Measurements from ENCODE around the gene STMN3.
A peak's percentile ranks its signal among the peaks of the same experiment; 100 is the strongest.

Gene STMN3

DNA sequence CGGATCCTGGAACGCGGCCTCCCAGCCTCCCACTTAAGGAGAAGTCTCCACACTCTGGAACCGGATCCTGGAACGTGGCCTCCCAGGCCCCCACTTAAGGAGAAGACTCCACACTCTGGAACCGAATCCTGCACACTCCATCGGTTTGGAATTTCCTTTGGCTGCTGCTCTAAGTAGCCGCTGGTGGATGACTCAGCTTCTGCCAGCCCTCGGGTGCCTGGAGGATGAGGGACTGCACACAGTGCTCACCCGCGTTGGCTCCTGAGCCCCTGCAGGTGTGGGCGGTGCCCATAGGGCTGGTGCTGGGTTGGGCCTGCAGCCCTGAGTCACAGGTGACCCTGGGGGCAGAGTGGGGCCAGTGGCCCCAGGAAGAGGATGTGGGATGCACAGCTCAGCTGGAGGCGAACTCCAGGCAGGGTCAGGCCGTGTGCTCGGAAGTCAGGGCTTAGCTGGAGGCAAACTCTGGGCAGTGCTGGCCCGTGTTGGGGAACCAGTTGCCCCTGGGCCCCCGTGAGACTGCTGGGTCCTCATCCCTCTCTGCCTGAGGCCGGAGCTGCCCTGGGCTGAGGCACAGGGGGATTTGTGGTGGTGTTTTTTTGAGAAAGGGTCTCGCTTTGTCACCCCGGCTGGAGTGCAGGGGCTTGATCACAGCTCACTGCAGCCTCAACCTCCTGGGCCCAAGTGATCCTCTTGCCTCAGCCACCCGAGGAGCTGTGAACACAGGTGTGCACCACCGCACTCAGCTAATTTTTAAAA is 29.3 kb upstream of the STMN3 start:
- H3K4me3 ChIP-seq (ENCODE audit: low read length in 2 of 2) = no peak overlapping the region
- H3K9me3 ChIP-seq (ENCODE audit: control insufficient read depth in 2 of 2, low read length in 2 of 2) = no peaks in the 10 kb centered on the region
- peak overlapping the region in 1 of 2 donors; percentile 13 for H3K9ac ChIP-seq (ENCODE audit: low read length in 2 of 2)
- H3K27ac ChIP-seq (ENCODE audit: low read length) = peak overlapping the region; percentile 66
- H3K4me1 ChIP-seq (ENCODE audit: control insufficient read depth, insufficient read depth, low read length) = peaks cover 39% of the 10 kb centered on the region
- H3K27me3 ChIP-seq (ENCODE audit: control insufficient read depth in 1 of 2, insufficient read depth in 2 of 2, low read length in 2 of 2) = no peaks in the 10 kb centered on the region
- H3K36me3 ChIP-seq (ENCODE audit: control insufficient read depth in 2 of 2, insufficient read depth in 2 of 2, low read length in 2 of 2) = peaks cover 6% of the 10 kb centered on the region in 2 donors

DNA sequence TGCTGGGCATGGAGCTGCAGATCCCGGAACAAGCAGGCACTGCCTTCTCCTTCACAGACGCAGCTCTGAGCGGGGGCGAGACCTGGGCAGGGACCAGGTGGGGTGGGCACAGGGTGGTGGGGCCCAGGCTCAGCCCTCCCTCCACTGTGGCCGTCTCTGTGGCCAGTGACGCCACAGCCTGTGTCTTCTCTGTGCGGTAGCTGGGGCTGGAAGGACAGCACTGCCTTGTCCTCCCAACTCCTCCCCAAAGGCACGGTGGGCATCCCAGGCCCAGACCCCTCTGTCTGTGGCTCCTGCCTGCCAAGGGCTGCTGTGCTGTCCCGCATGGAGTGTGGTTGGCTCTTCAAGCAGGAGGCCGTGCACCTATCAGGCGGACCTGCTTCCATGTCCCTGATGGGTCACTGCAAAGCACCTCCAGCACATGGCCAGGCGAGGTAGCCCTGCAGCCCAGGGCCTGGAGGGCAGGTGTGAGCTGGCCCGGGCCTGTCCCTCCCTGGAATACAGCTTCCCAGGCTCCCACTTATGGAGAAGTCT is 28.5 kb upstream of the STMN3 start:
- H3K9ac ChIP-seq (ENCODE audit: low read length in 2 of 2) = no peak overlapping the region
- peaks cover 30% of the 10 kb centered on the region for H3K4me1 ChIP-seq (ENCODE audit: control insufficient read depth, insufficient read depth, low read length)
- H3K9me3 ChIP-seq (ENCODE audit: control insufficient read depth in 2 of 2, low read length in 2 of 2) = no peaks in the 10 kb centered on the region
- no peak overlapping the region for H3K4me3 ChIP-seq (ENCODE audit: low read length in 2 of 2)
- H3K36me3 ChIP-seq (ENCODE audit: control insufficient read depth in 2 of 2, insufficient read depth in 2 of 2, low read length in 2 of 2) = peaks cover 6 to 9% of the 10 kb centered on the region in 2 donors
- H3K27me3 ChIP-seq (ENCODE audit: control insufficient read depth in 1 of 2, insufficient read depth in 2 of 2, low read length in 2 of 2) = no peaks in the 10 kb centered on the region
- peak overlapping the region; percentile 66 for H3K27ac ChIP-seq (ENCODE audit: low read length)

DNA sequence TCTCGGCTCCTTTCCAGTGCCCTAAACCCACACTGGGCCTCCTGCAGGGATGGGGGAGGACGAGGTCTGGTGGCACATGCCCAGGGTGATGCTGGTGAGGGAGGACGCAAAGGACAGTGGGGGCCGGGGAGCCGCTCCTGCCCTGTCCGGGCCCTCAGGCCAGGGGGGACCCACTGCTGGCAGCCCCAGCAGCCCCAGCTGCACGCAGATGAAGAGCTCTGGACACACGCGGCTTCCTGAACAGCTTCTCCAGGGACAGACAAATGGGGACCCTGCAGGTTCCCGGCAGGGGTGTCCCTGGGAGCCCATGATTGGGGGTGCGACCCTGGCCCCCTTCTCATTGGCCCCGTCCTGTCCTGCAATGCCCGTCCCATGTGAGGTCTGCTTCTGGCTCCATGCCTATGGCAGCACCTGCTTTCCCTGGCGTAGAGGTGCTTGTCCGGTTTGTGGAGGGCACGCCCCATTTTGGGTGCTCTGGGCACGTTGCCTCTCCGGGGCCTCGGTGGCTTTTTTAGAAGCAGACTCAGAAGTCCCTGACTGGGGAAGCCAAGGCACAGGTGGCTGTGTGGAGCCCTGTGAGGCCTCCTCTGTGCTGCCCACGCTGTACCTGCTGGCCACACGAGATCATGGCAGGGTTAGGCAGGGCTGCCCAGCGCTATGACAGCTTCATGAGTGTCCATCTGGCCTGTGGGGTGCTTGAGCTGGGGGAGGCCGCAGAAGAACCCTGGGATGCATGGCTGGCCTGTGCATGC is 27.8 kb upstream of the STMN3 start:
- H3K27ac ChIP-seq (ENCODE audit: low read length) = no peak overlapping the region

DNA sequence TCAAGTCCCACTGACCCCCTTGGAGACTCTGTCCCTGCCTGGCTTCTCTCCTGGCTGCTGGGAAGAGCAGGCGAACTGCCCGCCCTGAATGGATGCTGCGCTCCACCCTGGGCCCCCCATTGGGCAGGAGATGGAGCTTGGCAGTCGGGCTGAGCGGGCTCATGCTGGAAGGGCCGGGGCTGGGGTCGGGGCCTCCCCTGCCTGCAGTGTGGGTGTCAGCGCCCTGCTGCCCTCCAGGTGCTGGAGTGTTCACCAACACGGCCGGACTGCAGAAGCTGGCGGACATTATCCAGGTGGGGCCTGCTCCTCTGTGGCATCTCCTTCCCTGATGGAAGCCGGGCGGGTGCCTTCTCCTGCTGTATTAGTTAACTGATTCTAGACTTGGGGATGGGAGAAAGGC is 27.2 kb upstream of the STMN3 start:
- Histone ChIP-seq H3K9me3 (ENCODE audit: control insufficient read depth in 2 of 2, low read length in 2 of 2) (no peaks in the 10 kb centered on the region), H3K9ac (ENCODE audit: low read length in 2 of 2) (no peak overlapping the region), H3K27ac (ENCODE audit: low read length) (no peak overlapping the region), H3K4me3 (ENCODE audit: low read length in 2 of 2) (no peak overlapping the region), H3K27me3 (ENCODE audit: control insufficient read depth in 1 of 2, insufficient read depth in 2 of 2, low read length in 2 of 2) (no peaks in the 10 kb centered on the region), H3K36me3 (ENCODE audit: control insufficient read depth in 2 of 2, insufficient read depth in 2 of 2, low read length in 2 of 2) (peaks cover 11 to 19% of the 10 kb centered on the region in 2 donors), H3K4me1 (ENCODE audit: control insufficient read depth, insufficient read depth, low read length) (peaks cover 20% of the 10 kb centered on the region)

More for the DNA sequence above, 27.8 kb upstream of the STMN3 start:
- Histone ChIP-seq H3K9me3 (ENCODE audit: control insufficient read depth in 2 of 2, low read length in 2 of 2) (no peaks in the 10 kb centered on the region), H3K4me3 (ENCODE audit: low read length in 2 of 2) (no peak overlapping the region), H3K27me3 (ENCODE audit: control insufficient read depth in 1 of 2, insufficient read depth in 2 of 2, low read length in 2 of 2) (no peaks in the 10 kb centered on the region), H3K36me3 (ENCODE audit: control insufficient read depth in 2 of 2, insufficient read depth in 2 of 2, low read length in 2 of 2) (peaks cover 8 to 13% of the 10 kb centered on the region in 2 donors), H3K9ac (ENCODE audit: low read length in 2 of 2) (no peak overlapping the region), H3K4me1 (ENCODE audit: control insufficient read depth, insufficient read depth, low read length) (peaks cover 24% of the 10 kb centered on the region)

DNA sequence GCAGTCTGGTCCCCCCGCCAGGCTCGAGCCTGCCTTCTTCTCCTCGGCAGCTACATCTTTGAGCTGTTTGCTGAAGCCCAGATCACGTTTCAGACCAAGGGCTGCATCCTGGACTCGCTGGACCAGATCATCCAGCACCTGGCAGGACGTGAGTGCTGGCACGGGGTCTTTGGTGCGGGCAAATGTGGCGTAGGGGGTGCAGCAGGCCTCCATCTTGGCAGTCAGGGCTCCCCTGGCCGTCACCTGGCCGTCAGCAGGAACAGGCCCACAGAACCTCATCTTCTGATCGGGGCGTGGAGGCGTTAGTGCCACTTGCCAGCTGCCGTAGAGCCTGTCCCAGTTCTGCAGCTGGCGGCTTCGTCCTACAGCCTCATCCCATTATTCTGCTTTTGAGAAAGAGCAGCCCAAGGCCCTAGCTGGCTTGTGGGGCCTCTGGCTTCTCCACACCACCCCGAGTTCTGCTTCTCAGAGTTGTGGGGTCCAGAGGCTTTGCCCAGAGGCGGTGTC is 26.6 kb upstream of the STMN3 start:
- Histone ChIP-seq H3K27ac (ENCODE audit: low read length) (no peak overlapping the region), H3K4me3 (ENCODE audit: low read length in 2 of 2) (no peak overlapping the region), H3K27me3 (ENCODE audit: control insufficient read depth in 1 of 2, insufficient read depth in 2 of 2, low read length in 2 of 2) (no peaks in the 10 kb centered on the region), H3K4me1 (ENCODE audit: control insufficient read depth, insufficient read depth, low read length) (peaks cover 20% of the 10 kb centered on the region), H3K9me3 (ENCODE audit: control insufficient read depth in 2 of 2, low read length in 2 of 2) (no peaks in the 10 kb centered on the region), H3K36me3 (ENCODE audit: control insufficient read depth in 2 of 2, insufficient read depth in 2 of 2, low read length in 2 of 2) (peaks cover 13 to 22% of the 10 kb centered on the region in 2 donors), H3K9ac (ENCODE audit: low read length in 2 of 2) (no peak overlapping the region)

DNA sequence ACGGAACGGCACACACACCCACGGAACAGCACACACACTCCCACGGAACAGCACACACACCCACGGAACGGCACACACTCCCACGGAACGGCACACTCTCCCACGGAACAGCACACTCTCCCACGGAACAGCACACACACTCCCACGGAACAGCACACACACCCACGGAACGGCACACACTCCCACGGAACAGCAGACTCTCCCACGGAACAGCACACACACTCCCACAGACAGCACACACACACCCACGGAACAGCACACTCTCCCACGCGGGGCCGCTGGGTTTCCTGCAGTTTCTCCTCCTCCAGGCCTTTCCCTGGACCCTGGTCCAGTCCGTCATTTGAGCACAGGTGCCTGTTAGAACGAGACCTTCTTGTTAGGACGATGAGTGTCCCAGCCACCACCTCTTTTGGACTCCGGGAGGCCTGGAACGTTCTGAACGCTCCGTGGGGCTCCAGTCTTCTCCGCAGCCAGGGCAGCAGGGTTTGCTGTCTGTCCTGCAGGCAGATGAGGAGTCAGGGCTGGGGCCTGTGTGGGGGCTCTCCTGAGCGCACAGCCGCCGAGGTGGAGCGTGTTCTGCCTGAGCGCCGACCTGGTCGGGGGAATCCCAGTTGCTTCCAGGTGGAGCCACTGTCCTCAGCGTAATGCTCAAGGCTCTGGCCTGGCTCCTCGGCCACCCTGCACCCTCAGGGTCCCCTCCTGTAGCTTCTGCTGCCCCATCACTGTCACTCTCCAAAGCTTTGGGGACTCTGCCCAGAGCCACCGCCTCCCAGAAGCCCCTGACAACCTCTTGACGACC is 25.6 kb upstream of the STMN3 start:
- H3K27ac ChIP-seq (ENCODE audit: low read length) = no peak overlapping the region
- no peak overlapping the region for H3K9ac ChIP-seq (ENCODE audit: low read length in 2 of 2)
- H3K27me3 ChIP-seq (ENCODE audit: control insufficient read depth in 1 of 2, insufficient read depth in 2 of 2, low read length in 2 of 2) = no peaks in the 10 kb centered on the region
- no peaks in the 10 kb centered on the region for H3K9me3 ChIP-seq (ENCODE audit: control insufficient read depth in 2 of 2, low read length in 2 of 2)
- H3K4me3 ChIP-seq (ENCODE audit: low read length in 2 of 2) = no peak overlapping the region
- H3K4me1 ChIP-seq (ENCODE audit: control insufficient read depth, insufficient read depth, low read length) = peaks cover 20% of the 10 kb centered on the region
- H3K36me3 ChIP-seq (ENCODE audit: control insufficient read depth in 2 of 2, insufficient read depth in 2 of 2, low read length in 2 of 2) = peaks cover 15 to 24% of the 10 kb centered on the region in 2 donors

DNA sequence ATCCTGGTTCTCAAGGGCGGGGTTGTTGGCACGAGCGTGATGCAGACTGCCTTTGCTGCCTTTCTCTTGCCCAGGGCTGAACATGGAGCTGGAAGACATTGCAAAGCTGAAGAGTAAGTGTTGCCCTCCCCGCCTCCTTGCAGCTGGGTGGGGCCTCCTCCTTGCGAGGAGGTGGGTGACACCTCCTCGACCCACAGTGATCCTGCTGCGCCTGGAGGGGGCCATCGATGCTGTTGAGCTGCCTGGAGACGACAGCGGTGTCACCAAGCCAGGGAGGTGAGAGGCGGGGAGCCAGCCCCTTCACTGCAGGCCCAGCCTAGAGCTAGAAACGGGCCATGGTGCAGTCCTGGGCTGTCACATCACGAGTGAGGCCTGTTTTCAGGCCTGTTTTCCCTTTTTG is 24.8 kb upstream of the STMN3 start:
- peaks cover 15 to 28% of the 10 kb centered on the region in 2 donors for H3K36me3 ChIP-seq (ENCODE audit: control insufficient read depth in 2 of 2, insufficient read depth in 2 of 2, low read length in 2 of 2)
- peaks cover 16% of the 10 kb centered on the region for H3K4me1 ChIP-seq (ENCODE audit: control insufficient read depth, insufficient read depth, low read length)
- H3K4me3 ChIP-seq (ENCODE audit: low read length in 2 of 2) = no peak overlapping the region
- no peaks in the 10 kb centered on the region for H3K27me3 ChIP-seq (ENCODE audit: control insufficient read depth in 1 of 2, insufficient read depth in 2 of 2, low read length in 2 of 2)
- no peak overlapping the region for H3K9ac ChIP-seq (ENCODE audit: low read length in 2 of 2)
- no peaks in the 10 kb centered on the region for H3K9me3 ChIP-seq (ENCODE audit: control insufficient read depth in 2 of 2, low read length in 2 of 2)
- H3K27ac ChIP-seq (ENCODE audit: low read length) = no peak overlapping the region

DNA sequence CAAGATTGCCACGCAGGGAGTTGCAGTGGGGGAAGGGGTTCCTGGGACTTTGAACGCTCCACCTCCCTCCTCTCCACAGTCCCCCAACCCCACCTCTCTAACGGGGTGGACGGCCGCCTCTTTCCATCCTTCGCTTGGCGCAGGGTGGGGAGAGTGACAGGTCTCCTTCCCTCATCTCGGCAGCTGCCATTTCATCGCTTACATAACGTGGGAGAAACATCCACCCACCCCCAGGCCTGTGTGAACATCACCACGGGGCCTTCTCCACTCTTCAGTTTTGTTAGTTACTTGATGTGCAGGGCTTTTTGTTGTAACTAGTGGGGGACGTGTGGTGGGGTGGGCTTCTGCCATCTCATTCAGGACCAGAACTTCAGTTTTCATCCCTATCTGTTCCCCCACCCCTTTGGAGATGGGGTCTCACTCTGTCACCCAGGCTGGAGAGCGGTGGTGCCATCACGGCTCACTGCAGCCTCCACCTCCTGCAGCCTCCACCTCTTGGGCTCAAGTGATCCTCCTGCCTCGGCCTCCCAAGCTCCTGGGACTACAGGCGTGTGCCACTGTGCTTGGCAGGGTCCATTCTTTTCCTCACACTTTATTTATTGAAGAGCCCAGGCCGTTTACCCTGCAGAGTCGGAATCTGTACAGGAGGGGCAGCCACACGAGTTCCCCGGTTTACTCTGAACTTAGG is 22.6 kb upstream of the STMN3 start:
- H3K27me3 ChIP-seq (ENCODE audit: control insufficient read depth in 1 of 2, insufficient read depth in 2 of 2, low read length in 2 of 2) = no peaks in the 10 kb centered on the region
- H3K9me3 ChIP-seq (ENCODE audit: control insufficient read depth in 2 of 2, low read length in 2 of 2) = no peaks in the 10 kb centered on the region

DNA sequence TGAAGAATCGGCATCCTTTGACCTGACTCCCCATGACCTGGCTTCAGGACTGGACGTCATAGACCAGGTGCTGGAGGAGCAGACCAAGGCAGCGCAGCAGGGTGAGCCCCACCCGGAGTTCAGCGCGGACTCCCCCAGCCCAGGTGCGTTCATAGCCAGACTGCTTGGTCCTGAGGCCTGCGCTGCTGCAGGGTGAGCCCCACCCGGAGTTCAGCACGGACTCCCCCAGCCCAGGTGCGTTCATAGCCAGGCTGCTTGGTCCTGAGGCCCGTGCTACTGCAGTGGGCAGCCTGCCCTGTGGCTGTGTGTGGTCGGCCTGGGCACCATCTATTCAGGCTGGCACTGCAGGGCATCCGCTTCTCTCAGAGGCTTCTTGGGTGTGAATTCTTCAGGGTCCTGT is 20.7 kb upstream of the STMN3 start:
- no peaks in the 10 kb centered on the region for H3K27me3 ChIP-seq (ENCODE audit: control insufficient read depth in 1 of 2, insufficient read depth in 2 of 2, low read length in 2 of 2)
- no peaks in the 10 kb centered on the region for H3K4me1 ChIP-seq (ENCODE audit: control insufficient read depth, insufficient read depth, low read length)
- no peaks in the 10 kb centered on the region for H3K9me3 ChIP-seq (ENCODE audit: control insufficient read depth in 2 of 2, low read length in 2 of 2)
- H3K27ac ChIP-seq (ENCODE audit: low read length) = no peak overlapping the region
- H3K36me3 ChIP-seq (ENCODE audit: control insufficient read depth in 2 of 2, insufficient read depth in 2 of 2, low read length in 2 of 2) = peaks cover 25 to 32% of the 10 kb centered on the region in 2 donors
- no peak overlapping the region for H3K9ac ChIP-seq (ENCODE audit: low read length in 2 of 2)
- H3K4me3 ChIP-seq (ENCODE audit: low read length in 2 of 2) = no peak overlapping the region

More for the DNA sequence above, 22.6 kb upstream of the STMN3 start:
- no peak overlapping the region for H3K4me3 ChIP-seq (ENCODE audit: low read length in 2 of 2)
- peaks cover 18 to 31% of the 10 kb centered on the region in 2 donors for H3K36me3 ChIP-seq (ENCODE audit: control insufficient read depth in 2 of 2, insufficient read depth in 2 of 2, low read length in 2 of 2)
- no peaks in the 10 kb centered on the region for H3K4me1 ChIP-seq (ENCODE audit: control insufficient read depth, insufficient read depth, low read length)
- no peak overlapping the region for H3K9ac ChIP-seq (ENCODE audit: low read length in 2 of 2)
- no peak overlapping the region for H3K27ac ChIP-seq (ENCODE audit: low read length)

DNA sequence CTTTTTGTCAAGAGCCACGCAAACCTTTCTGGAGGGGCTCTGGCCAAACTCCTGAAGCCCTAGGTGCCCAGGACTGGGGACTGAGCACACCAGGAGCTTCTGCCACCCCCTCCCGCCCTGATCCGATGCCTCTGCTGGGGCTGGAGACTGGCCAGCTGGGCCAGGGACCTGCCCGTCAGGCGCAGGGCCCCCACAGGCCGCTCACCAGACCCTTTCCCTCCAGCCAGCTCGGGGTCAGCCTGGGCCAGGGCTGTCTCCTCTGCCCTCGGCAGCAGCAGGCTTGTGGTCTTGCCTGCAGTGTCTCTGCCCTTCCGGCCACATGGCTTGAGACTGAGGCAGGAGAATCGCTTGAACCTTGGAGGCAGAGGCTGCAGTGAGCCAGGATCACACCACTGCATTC is 19.4 kb upstream of the STMN3 start:
- Histone ChIP-seq H3K4me3 (ENCODE audit: low read length in 2 of 2) (no peak overlapping the region), H3K4me1 (ENCODE audit: control insufficient read depth, insufficient read depth, low read length) (no peaks in the 10 kb centered on the region), H3K27me3 (ENCODE audit: control insufficient read depth in 1 of 2, insufficient read depth in 2 of 2, low read length in 2 of 2) (no peaks in the 10 kb centered on the region), H3K27ac (ENCODE audit: low read length) (no peak overlapping the region), H3K36me3 (ENCODE audit: control insufficient read depth in 2 of 2, insufficient read depth in 2 of 2, low read length in 2 of 2) (peaks cover 30 to 32% of the 10 kb centered on the region in 2 donors), H3K9ac (ENCODE audit: low read length in 2 of 2) (no peak overlapping the region), H3K9me3 (ENCODE audit: control insufficient read depth in 2 of 2, low read length in 2 of 2) (no peaks in the 10 kb centered on the region)
